HUES6 (cell line): Measurements from ENCODE around the gene LRP2.
A peak's percentile ranks its signal among the peaks of the same experiment; 100 is the strongest.

Source experiments
- H3K27ac ChIP-seq: 2 replicates; pipeline ENCODE4 v1.7.0; 2013; ENCODE audit warnings: low read depth, mild to moderate bottlenecking, low read length, inconsistent platforms
- H3K27me3 ChIP-seq: 2 replicates; pipeline ENCODE4 v1.6.1; 2013; ENCODE audit warnings: low read length; ENCODE audit not compliant: control insufficient read depth, insufficient read depth
- H3K36me3 ChIP-seq: 2 replicates; pipeline ENCODE4 v1.6.1; 2013; ENCODE audit warnings: low read length; ENCODE audit not compliant: control insufficient read depth, insufficient read depth
- H3K4me1 ChIP-seq: 2 replicates; pipeline ENCODE4 v1.6.1; 2013; ENCODE audit warnings: low read length; ENCODE audit not compliant: control insufficient read depth, insufficient read depth
- H3K4me3 ChIP-seq: 2 replicates; pipeline ENCODE4 v1.5.1; 2013; ENCODE audit warnings: low read depth, low read length
- H3K9ac ChIP-seq: one replicate; pipeline ENCODE4 v1.6.1; 2013; ENCODE audit warnings: mild to moderate bottlenecking, low read length
- H3K9me3 ChIP-seq: 2 replicates; pipeline ENCODE4 v1.6.1; 2013; ENCODE audit warnings: low read depth, low read length; ENCODE audit not compliant: control insufficient read depth, insufficient read depth

The LRP2 gene

DNA sequence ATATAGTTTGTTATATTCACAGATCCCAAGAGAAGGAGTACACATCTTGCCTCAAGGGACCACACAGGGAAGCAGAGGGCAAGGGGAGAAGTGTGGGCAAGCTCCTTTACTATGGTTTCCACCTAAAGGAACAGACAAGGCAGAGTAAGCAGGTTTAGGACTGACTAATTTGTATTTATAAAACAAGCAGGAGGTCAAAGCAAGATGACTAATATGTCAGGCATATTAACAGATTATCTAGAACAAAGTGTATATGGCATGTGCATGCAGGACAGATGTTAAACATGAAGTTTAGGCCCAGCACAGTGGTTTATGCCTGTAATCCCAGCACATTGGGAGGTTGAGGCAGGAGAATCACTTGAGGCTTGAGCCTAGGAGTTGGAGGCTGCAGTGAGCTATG, 3.7 kb upstream of the LRP2 start:
- no peak overlapping the region for H3K9ac ChIP-seq
- H3K27ac ChIP-seq = no peak overlapping the region
- no peak overlapping the region for H3K4me3 ChIP-seq
- H3K4me1 ChIP-seq = peaks cover 23% of the 10 kb centered on the region
- no peaks in the 10 kb centered on the region for H3K9me3 ChIP-seq
- no peaks in the 10 kb centered on the region for H3K36me3 ChIP-seq
- H3K27me3 ChIP-seq = peaks cover 40% of the 10 kb centered on the region

DNA sequence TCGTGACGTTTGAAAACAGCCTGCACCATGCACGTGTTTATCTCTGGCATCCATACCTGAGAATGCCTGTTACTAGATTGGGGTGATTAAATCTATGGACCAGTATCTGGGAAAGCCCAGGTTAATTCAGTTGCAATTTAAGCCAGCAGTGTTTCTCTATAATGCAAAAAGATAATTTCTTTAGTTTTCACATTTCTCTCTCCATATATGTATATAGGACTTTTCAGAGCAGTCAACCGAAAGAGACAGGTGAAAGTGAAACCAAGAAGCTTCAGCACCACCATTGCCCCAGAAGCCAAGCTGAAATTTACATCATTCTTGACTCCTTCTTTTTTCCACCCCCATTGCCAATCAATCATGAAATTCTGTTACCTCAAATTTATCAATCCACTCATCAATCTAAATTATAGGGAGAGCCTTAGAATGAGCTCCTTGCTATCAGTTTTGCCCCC, 2.7 kb upstream of the LRP2 start:
- peak overlapping the region; percentile 32 for H3K9ac ChIP-seq
- peaks cover 28% of the 10 kb centered on the region for H3K4me1 ChIP-seq
- no peaks in the 10 kb centered on the region for H3K36me3 ChIP-seq
- H3K27me3 ChIP-seq = peaks cover 50% of the 10 kb centered on the region
- peak overlapping the region; percentile 73 for H3K4me3 ChIP-seq
- no peaks in the 10 kb centered on the region for H3K9me3 ChIP-seq
- H3K27ac ChIP-seq = no peak overlapping the region

DNA sequence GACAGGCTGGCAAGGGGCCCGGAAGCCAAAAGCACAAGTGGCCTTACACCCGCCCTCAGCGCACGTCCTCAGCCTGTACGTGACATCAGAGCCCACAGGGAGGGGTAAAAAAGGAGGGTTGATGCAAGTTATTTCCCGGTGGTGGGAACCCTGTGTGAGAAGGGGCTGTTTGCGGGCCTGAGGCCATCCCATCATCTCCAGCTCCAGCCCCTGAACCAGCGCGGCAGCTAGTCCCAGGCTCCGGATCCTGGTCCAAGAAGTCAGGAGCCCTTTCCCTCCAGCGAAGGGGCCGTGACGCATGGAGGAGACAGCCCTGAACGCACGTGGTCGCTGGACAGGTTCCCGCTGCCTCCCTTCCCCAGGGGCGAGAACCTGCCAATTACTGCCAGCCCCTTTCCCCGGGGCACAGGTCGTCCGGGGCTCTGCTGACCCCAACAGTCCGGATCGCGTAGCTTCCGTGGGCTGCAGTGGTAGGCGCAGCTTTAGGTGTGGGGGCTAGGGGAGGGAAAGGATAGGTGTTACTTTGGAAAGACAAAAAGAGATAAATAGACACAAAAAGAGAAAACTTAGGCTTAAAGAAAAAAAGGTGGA, 1.3 kb upstream of the LRP2 start:
- H3K9ac ChIP-seq = peak overlapping the region; percentile 53
- H3K4me3 ChIP-seq = peak overlapping the region; percentile 73

DNA sequence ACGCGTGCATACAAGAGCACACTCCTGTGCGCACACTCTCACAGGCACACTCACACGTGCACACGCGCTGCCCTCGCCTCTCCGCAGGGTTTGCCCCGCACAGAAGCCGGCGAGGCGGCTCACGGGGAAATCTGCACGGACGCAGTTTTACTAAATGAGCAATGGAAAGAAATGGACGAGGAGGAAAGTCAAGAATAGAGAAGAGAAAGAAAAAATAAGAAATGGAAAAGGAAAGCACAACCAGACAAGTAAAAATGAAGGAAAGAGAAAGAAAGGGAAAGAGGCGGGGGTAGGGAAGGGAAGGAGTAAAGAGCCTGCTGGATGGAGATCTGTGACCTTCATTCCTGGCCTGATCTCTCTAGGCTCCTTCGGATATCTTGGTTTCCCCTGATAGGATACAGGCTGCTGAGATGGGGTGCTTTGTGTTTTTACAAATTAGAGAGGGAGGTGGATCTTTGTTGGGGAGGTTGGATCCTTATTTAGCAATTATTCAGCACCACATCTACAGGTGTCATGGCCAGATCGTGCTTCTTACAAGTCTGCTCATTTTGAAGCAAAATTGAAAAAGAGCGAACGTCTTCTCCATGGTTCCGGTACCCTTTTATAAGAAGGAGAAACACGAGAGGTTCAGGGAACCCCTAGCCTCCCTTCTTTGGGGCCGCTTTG, 693 bp upstream of the LRP2 start:
- H3K4me1 ChIP-seq = peaks cover 28% of the 10 kb centered on the region
- no peaks in the 10 kb centered on the region for H3K36me3 ChIP-seq
- peak overlapping the region; percentile 73 for H3K4me3 ChIP-seq
- no peak overlapping the region for H3K27ac ChIP-seq
- peaks cover 61% of the 10 kb centered on the region for H3K27me3 ChIP-seq
- no peaks in the 10 kb centered on the region for H3K9me3 ChIP-seq
- no peak overlapping the region for H3K9ac ChIP-seq

More for the DNA sequence above, 1.3 kb upstream of the LRP2 start:
- Histone ChIP-seq H3K27ac (no peak overlapping the region), H3K4me1 (peaks cover 28% of the 10 kb centered on the region), H3K36me3 (no peaks in the 10 kb centered on the region), H3K9me3 (no peaks in the 10 kb centered on the region), H3K27me3 (peaks cover 61% of the 10 kb centered on the region)

DNA sequence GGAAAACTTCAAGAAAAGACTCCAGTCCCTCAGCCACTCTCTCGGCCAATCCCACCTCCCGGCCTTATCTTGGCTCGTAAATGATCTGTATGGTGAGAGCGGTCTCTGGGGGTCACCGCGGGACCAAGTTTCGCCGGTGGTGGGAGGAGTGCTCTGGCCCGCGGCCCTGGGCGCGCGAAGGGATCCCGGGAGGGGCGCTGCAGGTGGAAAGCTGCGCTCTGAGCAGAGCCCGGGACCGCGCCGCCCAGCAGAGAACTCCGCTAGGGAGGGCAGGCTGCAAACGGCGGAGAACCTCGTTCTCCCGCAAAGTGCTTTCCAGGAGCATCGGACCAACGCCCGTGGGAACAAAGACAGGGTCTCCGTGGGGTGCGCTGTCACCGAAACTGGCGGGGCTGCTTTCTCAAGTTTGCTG, 622 bp downstream of the LRP2 start:
- H3K36me3 ChIP-seq = no peaks in the 10 kb centered on the region
- H3K9ac ChIP-seq = peak overlapping the region; percentile 29
- peaks cover 28% of the 10 kb centered on the region for H3K4me1 ChIP-seq
- H3K27me3 ChIP-seq = peaks cover 61% of the 10 kb centered on the region
- no peaks in the 10 kb centered on the region for H3K9me3 ChIP-seq
- no peak overlapping the region for H3K27ac ChIP-seq
- H3K4me3 ChIP-seq = peak overlapping the region; percentile 73

DNA sequence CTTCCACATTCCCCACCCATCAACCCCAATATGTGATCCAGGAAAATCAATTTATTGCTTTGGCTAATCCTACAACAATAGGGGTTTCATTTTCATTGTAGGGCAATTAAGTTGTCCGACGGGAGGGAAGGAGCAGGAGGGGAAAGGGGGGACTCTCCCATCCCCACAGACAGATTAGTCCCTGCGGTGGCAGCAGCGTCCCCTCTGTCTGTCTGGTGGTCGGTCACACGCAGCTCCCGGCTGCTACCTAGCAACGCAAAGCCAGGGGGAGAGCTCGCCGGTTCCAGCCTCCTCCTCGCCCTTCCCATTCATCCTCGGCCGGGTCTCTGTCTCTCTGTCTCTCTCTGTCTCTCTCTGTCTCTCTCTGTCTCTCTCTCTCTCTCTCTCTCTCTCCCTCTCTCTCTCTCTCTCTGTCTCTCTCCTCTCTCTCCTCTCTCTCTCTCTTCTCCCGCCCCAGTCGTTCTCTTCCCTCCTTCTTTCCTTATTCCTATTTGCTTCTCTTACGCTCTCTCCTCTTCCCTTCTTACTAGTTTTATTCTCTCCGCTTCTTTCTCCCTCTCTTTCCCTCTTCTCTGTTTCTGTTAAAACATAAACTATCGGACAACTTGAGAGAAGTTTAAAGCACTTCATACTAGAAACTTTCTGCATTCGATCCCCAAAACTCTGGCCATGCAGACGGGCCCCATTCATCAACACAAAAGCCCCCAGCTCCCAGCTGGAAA, 1.2 kb downstream of the LRP2 start:
- peak overlapping the region; percentile 73 for H3K4me3 ChIP-seq

DNA sequence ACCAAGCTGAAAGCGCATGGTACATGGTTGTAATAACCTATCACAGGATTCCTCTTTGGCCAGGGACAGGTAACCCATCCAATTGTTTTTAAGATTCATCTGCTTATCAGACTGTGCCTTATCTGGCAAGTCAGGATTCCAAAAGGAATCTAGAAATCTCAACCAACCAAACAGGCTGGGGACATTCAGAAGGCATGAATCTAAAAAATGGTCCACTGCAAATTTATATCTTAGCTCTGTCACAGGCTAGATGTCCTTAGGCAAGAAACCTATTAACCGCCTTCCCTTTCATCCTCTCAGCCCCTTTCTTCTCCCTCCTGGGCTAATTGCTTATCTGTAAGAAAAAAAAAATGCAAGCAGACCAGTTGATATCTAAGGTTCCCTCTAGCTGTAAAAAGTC, 4.3 kb downstream of the LRP2 start:
- Histone ChIP-seq H3K4me1 (peaks cover 11% of the 10 kb centered on the region), H3K27ac (no peak overlapping the region), H3K9ac (no peak overlapping the region), H3K27me3 (peaks cover 41% of the 10 kb centered on the region), H3K9me3 (no peaks in the 10 kb centered on the region), H3K4me3 (no peak overlapping the region), H3K36me3 (no peaks in the 10 kb centered on the region)

More for the DNA sequence above, 1.2 kb downstream of the LRP2 start:
- Histone ChIP-seq H3K9ac (no peak overlapping the region), H3K27me3 (peaks cover 61% of the 10 kb centered on the region), H3K27ac (no peak overlapping the region), H3K9me3 (no peaks in the 10 kb centered on the region), H3K4me1 (peaks cover 28% of the 10 kb centered on the region), H3K36me3 (no peaks in the 10 kb centered on the region)

DNA sequence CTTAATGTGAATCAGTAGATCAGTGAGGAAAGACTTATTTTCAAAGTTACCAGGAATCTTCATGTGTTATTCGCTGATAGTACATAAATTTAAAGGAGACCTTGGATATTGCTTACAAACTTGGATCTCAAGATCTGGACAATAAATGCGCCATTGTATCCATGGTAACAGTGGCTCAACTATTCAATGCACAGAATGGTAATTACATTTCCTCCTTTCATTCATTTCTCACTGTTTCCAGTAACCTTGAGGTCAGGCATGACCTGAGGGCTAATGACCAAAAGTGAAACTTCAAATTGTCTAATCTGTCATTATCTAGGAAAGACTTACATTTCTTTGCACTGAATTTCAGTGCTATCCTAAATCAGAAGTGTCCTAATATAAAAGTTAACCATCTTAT, 8.1 kb downstream of the LRP2 start:
- no peak overlapping the region for H3K9ac ChIP-seq
- H3K36me3 ChIP-seq = no peaks in the 10 kb centered on the region
- no peak overlapping the region for H3K27ac ChIP-seq
- H3K4me1 ChIP-seq = no peaks in the 10 kb centered on the region
- no peaks in the 10 kb centered on the region for H3K9me3 ChIP-seq
- H3K27me3 ChIP-seq = peaks cover 3% of the 10 kb centered on the region
- H3K4me3 ChIP-seq = no peak overlapping the region

DNA sequence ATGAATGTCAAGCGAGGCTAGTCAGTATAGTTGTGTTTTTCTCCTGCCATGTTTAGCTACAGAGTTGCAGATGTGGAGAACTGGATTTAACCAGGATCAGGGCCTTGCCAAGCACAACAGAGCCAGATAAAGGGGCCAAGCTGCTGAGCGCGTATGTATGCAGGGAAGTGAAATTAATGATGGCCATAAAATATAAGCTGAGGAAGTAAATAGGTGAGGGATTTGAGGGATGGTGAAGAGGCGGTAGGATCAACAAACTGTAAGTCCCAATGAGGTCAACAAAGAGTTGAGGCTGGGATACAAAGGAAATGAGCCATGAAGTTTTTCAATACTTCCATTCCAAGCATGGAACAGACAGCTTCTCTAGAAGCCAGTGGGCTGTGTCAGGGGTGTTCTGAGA, 10.6 kb downstream of the LRP2 start:
- no peaks in the 10 kb centered on the region for H3K4me1 ChIP-seq
- no peak overlapping the region for H3K4me3 ChIP-seq
- H3K36me3 ChIP-seq = no peaks in the 10 kb centered on the region
- no peak overlapping the region for H3K9ac ChIP-seq
- no peaks in the 10 kb centered on the region; the same call in 1 of the 2 replicates for H3K27me3 ChIP-seq
- H3K27ac ChIP-seq = no peak overlapping the region
- no peaks in the 10 kb centered on the region for H3K9me3 ChIP-seq

DNA sequence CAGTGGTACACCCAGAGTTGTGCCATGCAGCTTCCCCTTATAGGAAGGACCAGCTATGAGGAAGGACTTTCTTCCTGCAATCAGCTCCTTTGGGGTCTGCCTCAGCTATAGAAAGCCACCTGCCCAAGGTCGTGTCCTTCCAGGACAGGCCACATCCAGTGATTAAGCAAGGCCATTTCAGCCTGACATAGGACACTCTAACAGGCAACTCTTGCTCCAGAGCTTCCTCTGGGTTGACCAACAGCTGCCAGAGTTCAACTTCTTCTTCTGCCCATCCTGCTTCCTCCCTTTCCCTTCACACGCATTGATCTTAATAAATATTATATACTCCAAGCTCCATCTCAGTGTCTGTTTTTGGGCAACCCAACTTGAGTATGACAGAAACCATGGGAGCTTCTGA, 12.8 kb downstream of the LRP2 start:
- no peaks in the 10 kb centered on the region; the same call in 1 of the 2 replicates for H3K27me3 ChIP-seq
- H3K9me3 ChIP-seq = no peaks in the 10 kb centered on the region
- no peak overlapping the region for H3K9ac ChIP-seq
- no peak overlapping the region for H3K27ac ChIP-seq
- H3K4me3 ChIP-seq = no peak overlapping the region
- no peaks in the 10 kb centered on the region for H3K36me3 ChIP-seq
- no peaks in the 10 kb centered on the region for H3K4me1 ChIP-seq
